Esophagus squamous epithelium (tissue), 5 donors: Measurements from ENCODE around the gene GXYLT2. TPM values are rescaled to one million over a fixed set of nuclear protein-coding genes. Genes with fewer than 3 reads are reported as not detected.
A peak's percentile ranks its signal among the peaks of the same experiment; 100 is the strongest.
"Not testable (repeated sequence)": the region's sequence is repeated elsewhere in the genome, so short reads cannot be mapped to it uniquely, and the experiment has no call there.

Experiments used
- DNase-seq: peaks from one replicate; lab custom pipeline; 2025; lab: John Stamatoyannopoulos, UW
- H3K27ac ChIP-seq, 4 donors: fragments of 200-600 bp; sonication (generic); one replicate each; pipeline ENCODE4 v1.5.1; 2016 to 2019; ENCODE audit warnings: mild to moderate bottlenecking in 1 of 4
- H3K27me3 ChIP-seq, 4 donors: fragments of 200-600 bp; sonication (generic); 1 replicate in 3 of 4; 2 replicates in 1 of 4; pipeline versions ENCODE4 v1.5.1 to v1.6.0; 2017 to 2021; ENCODE audit warnings: antibody characterized with exemption in 1 of 4
- H3K36me3 ChIP-seq, 3 donors: fragments of 200-600 bp; sonication (generic); one replicate each; pipeline ENCODE4 v1.5.1; 2016 to 2019
- H3K4me1 ChIP-seq, 3 donors: fragments of 200-600 bp; sonication (generic); one replicate each; pipeline ENCODE4 v1.5.1; 2017 to 2019
- H3K4me3 ChIP-seq, 4 donors: fragments of 200-600 bp; sonication (generic); 1 replicate in 3 of 4; 2 replicates in 1 of 4; pipeline ENCODE4 v1.5.1; 2016 to 2019; ENCODE audit warnings: mild to moderate bottlenecking in 2 of 4, moderate library complexity in 1 of 4
- H3K9me3 ChIP-seq, 3 donors: fragments of 200-600 bp; sonication (generic); one replicate each; pipeline ENCODE4 v1.5.1; 2016 to 2019
- POLR2A ChIP-seq, 4 donors: fragments of 450-650 bp; IDR thresholded peaks; one replicate each; pipeline ENCODE4 v1.6.1; 2017; ENCODE audit warnings: antibody characterized with exemption in 4 of 4, mild to moderate bottlenecking in 4 of 4, moderate library complexity in 3 of 4
- WGBS, 2 donors: methylation state at CpG; one replicate each; pipeline ENCODE4 v1.1.5; 2018; 5-methylcytosine and 5-hydroxymethylcytosine counted together
- intact Hi-C: fragments of 100-400 bp; cut with DNase I; formaldehyde crosslinking; loops from one replicate; pipeline ENCODE4 v1.15.0; 2022
- total RNA-seq, 4 donors: library from RNA; depleted of rRNA; stranded (reverse); fragments of >200 nt; gene quantifications; one replicate each; pipeline ENCODE4 v1.1.0, GENCODE V29; 2016
- TF ChIP-seq, protein P1 (sequence below), 6 experiments: fragments of 450-650 bp in 4 of 6; fragments of 200-600 bp in 2 of 6; sonication (generic) in 2 of 6; IDR thresholded peaks; one replicate each; pipeline ENCODE4 v1.5.1; 2016 to 2019; ENCODE audit warnings: antibody characterized with exemption in 6 of 6, mild to moderate bottlenecking in 4 of 6, moderate library complexity in 4 of 6
- donor health status: DM: yes; HTN: yes; CAD: no.

The GXYLT2 gene
- total RNA-seq, 4 donors from 2014 or later: 2.0 to 18.1 (median 3.1) TPM; not detected in 1

GRCh38 chr3:72997421-72997961 is 109.6 kb downstream of the GXYLT2 start:
- DNase-seq: no peak

GRCh38 chr3:72998466-72998865 is 110.6 kb downstream of the GXYLT2 start:
- Histone ChIP-seq H3K27me3 (no peaks in the 10 kb centered on the region), H3K4me1 (peaks cover 16 to 67% (median 24%) of the 10 kb centered on the region in 3 donors), H3K9me3 (no peaks in the 10 kb centered on the region), H3K27ac (peak overlapping the region in 2 of 4 donors; percentile 99), H3K36me3 (peaks cover 0 to 43% (median 0%) of the 10 kb centered on the region in 3 donors), H3K4me3 (peak overlapping the region; percentile 83 to 96 (median 94))
- DNase-seq: no peak
- no peak for TF ChIP-seq POLR2A (IDR thresholded peaks at IDR 0.05)
- TF ChIP-seq, protein P1, sequence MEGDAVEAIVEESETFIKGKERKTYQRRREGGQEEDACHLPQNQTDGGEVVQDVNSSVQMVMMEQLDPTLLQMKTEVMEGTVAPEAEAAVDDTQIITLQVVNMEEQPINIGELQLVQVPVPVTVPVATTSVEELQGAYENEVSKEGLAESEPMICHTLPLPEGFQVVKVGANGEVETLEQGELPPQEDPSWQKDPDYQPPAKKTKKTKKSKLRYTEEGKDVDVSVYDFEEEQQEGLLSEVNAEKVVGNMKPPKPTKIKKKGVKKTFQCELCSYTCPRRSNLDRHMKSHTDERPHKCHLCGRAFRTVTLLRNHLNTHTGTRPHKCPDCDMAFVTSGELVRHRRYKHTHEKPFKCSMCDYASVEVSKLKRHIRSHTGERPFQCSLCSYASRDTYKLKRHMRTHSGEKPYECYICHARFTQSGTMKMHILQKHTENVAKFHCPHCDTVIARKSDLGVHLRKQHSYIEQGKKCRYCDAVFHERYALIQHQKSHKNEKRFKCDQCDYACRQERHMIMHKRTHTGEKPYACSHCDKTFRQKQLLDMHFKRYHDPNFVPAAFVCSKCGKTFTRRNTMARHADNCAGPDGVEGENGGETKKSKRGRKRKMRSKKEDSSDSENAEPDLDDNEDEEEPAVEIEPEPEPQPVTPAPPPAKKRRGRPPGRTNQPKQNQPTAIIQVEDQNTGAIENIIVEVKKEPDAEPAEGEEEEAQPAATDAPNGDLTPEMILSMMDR (IDR thresholded peaks at IDR 0.05): no peak
- WGBS, 2 donors: 12 to 23% methylated on average over 4 of the region's 4 CpGs
- intact Hi-C loops: no loop called here

More at GRCh38 chr3:72997421-72997961, 109.6 kb downstream of the GXYLT2 start:
- H3K27ac ChIP-seq: peak overlapping the region; percentile 97 to 99 (median 99)
- TF ChIP-seq POLR2A (IDR thresholded peaks at IDR 0.05): no peak
- TF ChIP-seq, protein P1 (IDR thresholded peaks at IDR 0.05): peak in 5 of 6 experiments; percentile 8 to 36 (median 26)
- intact Hi-C loops: no loop called here
- H3K4me3 ChIP-seq: peak overlapping the region; percentile 83 to 96 (median 94)
- H3K27me3 ChIP-seq: no peaks in the 10 kb centered on the region
- WGBS, 2 donors: 0 to 1% methylated on average over 16 of the region's 16 CpGs
- peaks cover 0 to 36% (median 0%) of the 10 kb centered on the region in 3 donors for H3K36me3 ChIP-seq
- H3K4me1 ChIP-seq: peaks cover 16 to 59% (median 21%) of the 10 kb centered on the region in 3 donors
- no peaks in the 10 kb centered on the region for H3K9me3 ChIP-seq

- 32 to 37% methylated on average over 2 of the region's 2 CpGs for WGBS, 2 donors
- H3K27me3 ChIP-seq: no peaks in the 10 kb centered on the region
- no peaks in the 10 kb centered on the region for H3K9me3 ChIP-seq
- peaks cover 16 to 79% (median 24%) of the 10 kb centered on the region in 3 donors for H3K4me1 ChIP-seq
- no peak for DNase-seq
- no peak overlapping the region for H3K27ac ChIP-seq
- peaks cover 0 to 56% (median 0%) of the 10 kb centered on the region in 3 donors for H3K36me3 ChIP-seq
- H3K4me3 ChIP-seq: peak overlapping the region in 2 of 4 donors; percentile 93 to 94
- no peak for TF ChIP-seq POLR2A (IDR thresholded peaks at IDR 0.05)
- TF ChIP-seq, protein P1 (IDR thresholded peaks at IDR 0.05): no peak
- intact Hi-C loops: no loop called here
Observed at GRCh38 chr3:72999951-73000350, 112.1 kb downstream of the GXYLT2 start.

DNA sequence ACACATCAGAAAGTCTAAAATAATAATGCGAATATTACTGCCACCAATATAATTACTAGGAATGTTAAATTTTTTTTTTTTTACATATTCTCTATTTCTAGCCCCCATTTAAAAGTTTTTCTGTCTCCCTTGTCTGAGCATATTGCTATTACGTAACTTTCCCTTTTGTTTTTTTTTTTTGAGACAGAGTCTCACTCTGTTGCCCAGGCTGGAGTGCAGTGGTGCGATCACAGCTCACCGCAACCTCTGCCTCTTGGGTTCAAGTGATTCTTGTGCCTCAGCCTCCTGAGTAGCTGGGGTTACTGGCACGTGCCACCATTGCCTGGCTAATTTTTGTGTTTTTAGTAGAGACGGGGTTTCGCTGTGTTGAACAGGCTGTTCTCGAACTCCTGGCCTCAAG is 115.2 kb downstream of the GXYLT2 start:
- DNase-seq, intact Hi-C loops, H3K27me3 ChIP-seq, H3K4me3 ChIP-seq, H3K9me3 ChIP-seq: not testable (repeated sequence)
- peaks cover 16 to 69% (median 21%) of the 10 kb centered on the region in 3 donors for H3K4me1 ChIP-seq
- 71 to 93% methylated on average over 8 of the region's 8 CpGs for WGBS, 2 donors
- peak overlapping the region in 1 of 4 donors; percentile 33 for H3K27ac ChIP-seq
- peaks cover 0 to 86% (median 2%) of the 10 kb centered on the region in 3 donors for H3K36me3 ChIP-seq

- WGBS, 2 donors: 78 to 81% methylated on average over 4 of the region's 4 CpGs
- no peaks in the 10 kb centered on the region for H3K9me3 ChIP-seq
- no peak for TF ChIP-seq POLR2A (IDR thresholded peaks at IDR 0.05)
- TF ChIP-seq, protein P1 (IDR thresholded peaks at IDR 0.05): no peak
- peaks cover 11 to 68% (median 17%) of the 10 kb centered on the region in 3 donors for H3K4me1 ChIP-seq
- H3K27ac ChIP-seq: no peak overlapping the region
- no peak for DNase-seq
- H3K27me3 ChIP-seq: no peaks in the 10 kb centered on the region
- intact Hi-C loops: no loop called here
- peaks cover 0 to 78% (median 2%) of the 10 kb centered on the region in 3 donors for H3K36me3 ChIP-seq
- H3K4me3 ChIP-seq: no peak overlapping the region
Observed at GRCh38 chr3:73004316-73004715, 116.5 kb downstream of the GXYLT2 start.
